HG03354 (cell line): ENCODE results near the gene RNF112.

Experiments
- ATAC-seq: cut with Tn5 transposase; IDR thresholded peaks from one replicate; pipeline ENCODE4 v1.9.1; 2021; ENCODE audit warnings: mild to moderate bottlenecking; ENCODE audit not compliant: unreplicated experiment, poor library complexity, severe bottlenecking

Gene RNF112

GRCh38 chr17:19386974-19387920, 23.8 kb upstream of the RNF112 start, which contains the start of gene MFAP4:
Gene MFAP4 (minus strand): TSS chr17:19387190. CDS start chr17:19387155, 35 bp downstream.
- ATAC-seq: no peak

GRCh38 chr17:19387921-19388521, 23.0 kb upstream of the RNF112 start:
- ATAC-seq: no peak

- ATAC-seq: no peak
These were observed 21.9 kb upstream of the RNF112 start for GRCh38 chr17:19388791-19389785.

GRCh38 chr17:19390951-19391350, 20.1 kb upstream of the RNF112 start:
- ATAC-seq: no peak

GRCh38 chr17:19391432-19391831, 19.6 kb upstream of the RNF112 start:
- no peak for ATAC-seq

GRCh38 chr17:19392303-19392702, 18.7 kb upstream of the RNF112 start:
- ATAC-seq: no peak

GRCh38 chr17:19397556-19398041, 13.4 kb upstream of the RNF112 start:
- ATAC-seq: no peak

- ATAC-seq: no peak
These were observed 12.5 kb upstream of the RNF112 start for GRCh38 chr17:19398301-19399181.

GRCh38 chr17:19399750-19400450, 11.1 kb upstream of the RNF112 start:
- no peak for ATAC-seq

GRCh38 chr17:19401321-19402010, 9.6 kb upstream of the RNF112 start:
- ATAC-seq: no peak

- ATAC-seq: no peak
These were observed 8.9 kb upstream of the RNF112 start for GRCh38 chr17:19402171-19402570.

GRCh38 chr17:19403021-19403420, 8.0 kb upstream of the RNF112 start:
- ATAC-seq: no peak

GRCh38 chr17:19404264-19404663, 6.8 kb upstream of the RNF112 start:
- ATAC-seq: no peak

- no peak for ATAC-seq
These were observed 5.9 kb upstream of the RNF112 start for GRCh38 chr17:19405114-19405513.

- no peak for ATAC-seq
These were observed 3.3 kb upstream of the RNF112 start for GRCh38 chr17:19407601-19408345.

- ATAC-seq: no peak
These were observed 2.7 kb upstream of the RNF112 start for GRCh38 chr17:19408346-19408710.

- no peak for ATAC-seq
These were observed 2.0 kb upstream of the RNF112 start for GRCh38 chr17:19409066-19409465.
